T-helper 2 cell treated with Interferon-gamma antibody and Interleukin-4, amounts not matched to agents 100 ng/mL and 5 ng/mL, for 36 hours (primary cell): ENCODE measurements around the gene ZNF320. TPM values are rescaled to one million over a fixed set of nuclear protein-coding genes. Genes with fewer than 3 reads are reported as not detected.
"Not testable (repeated sequence)": the region's sequence is repeated elsewhere in the genome, so short reads cannot be mapped to it uniquely, and the experiment has no call there.

Experiments used
- intact Hi-C: fragments of 100-400 bp; cut with micrococcal nuclease; formaldehyde crosslinking; loops from one replicate; pipeline ENCODE4 v1.15.1; 2023
- total RNA-seq: library from RNA; stranded (reverse); gene quantifications from 2 replicates; pipeline ENCODE4 v1.2.3, GENCODE V29; 2022

ZNF320 gene
- total RNA-seq = 8.9 and 11.4 TPM in 2 replicates

GRCh38 chr19:52897138-52897935 lies at the start of gene ZNF320:
Gene ZNF320 (minus strand): TSS chr19:52897635. CDS start chr19:52890255, 7,380 bp downstream.
- intact Hi-C loops = loop anchor here (1.0 to 2.0 kb wide), 4 partner anchors 25 to 66 kb away; partner anchors contain the start of genes ZNF468 and ZNF888

GRCh38 chr19:52946322-52947310 lies 49.2 kb upstream of the ZNF320 start:
- intact Hi-C loops = no loop called here

- intact Hi-C loops = no loop called here
These were observed 48.4 kb upstream of the ZNF320 start for GRCh38 chr19:52945652-52946321.

DNA sequence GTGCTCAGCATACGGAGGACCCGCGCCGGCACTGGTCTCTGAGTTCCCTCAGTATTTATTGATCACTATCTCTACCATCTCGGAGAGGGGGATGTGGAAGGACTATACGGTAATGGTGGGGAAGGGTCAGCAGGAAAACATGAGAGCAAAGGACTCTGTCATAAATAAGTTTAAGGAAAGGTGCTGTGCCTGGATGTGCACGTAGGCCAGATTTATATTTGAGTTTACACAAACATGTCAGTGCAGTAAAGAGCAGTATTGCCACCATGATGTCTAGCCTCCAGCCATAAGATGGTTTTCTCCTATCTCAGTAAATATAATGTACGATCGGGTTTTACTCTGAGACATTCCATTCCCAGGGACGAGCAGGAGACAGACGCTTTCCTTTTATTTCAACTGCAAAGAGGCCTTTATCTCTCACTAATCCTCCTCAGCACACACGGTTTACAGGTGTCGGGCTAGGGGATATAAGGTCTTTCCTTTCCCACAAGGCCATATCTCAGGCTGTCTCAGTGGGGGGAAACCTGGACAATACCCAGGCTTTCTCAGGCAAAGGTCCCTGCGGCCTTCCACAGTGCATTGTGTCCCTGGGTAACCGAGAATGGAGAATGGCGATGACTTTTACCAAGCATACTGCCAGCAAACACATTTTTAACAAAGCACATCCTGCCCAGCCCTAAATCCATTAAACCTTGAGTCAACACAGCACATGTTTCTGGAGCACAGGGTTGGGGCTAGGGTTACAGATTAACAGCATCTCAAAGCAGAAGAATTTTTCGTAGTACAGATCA lies 47.5 kb upstream of the ZNF320 start:
- intact Hi-C loops = loop anchor here (5.0 kb wide), 2 partner anchors 308 to 418 kb away; partner anchors contain the start of genes ZNF808 and ZNF83

GRCh38 chr19:52943884-52944643 lies 46.6 kb upstream of the ZNF320 start:
- intact Hi-C loops = loop anchor here (2.0 to 5.0 kb wide), 5 partner anchors 21 to 417 kb away; partner anchors contain the start of genes ZNF320, ZNF468, ZNF808 and ZNF83

GRCh38 chr19:52943134-52943883 lies 45.9 kb upstream of the ZNF320 start:
- intact Hi-C loops = loop anchor here (2.0 to 5.0 kb wide), 5 partner anchors 21 to 416 kb away; partner anchors contain the start of genes ZNF320, ZNF468, ZNF808 and ZNF83

DNA sequence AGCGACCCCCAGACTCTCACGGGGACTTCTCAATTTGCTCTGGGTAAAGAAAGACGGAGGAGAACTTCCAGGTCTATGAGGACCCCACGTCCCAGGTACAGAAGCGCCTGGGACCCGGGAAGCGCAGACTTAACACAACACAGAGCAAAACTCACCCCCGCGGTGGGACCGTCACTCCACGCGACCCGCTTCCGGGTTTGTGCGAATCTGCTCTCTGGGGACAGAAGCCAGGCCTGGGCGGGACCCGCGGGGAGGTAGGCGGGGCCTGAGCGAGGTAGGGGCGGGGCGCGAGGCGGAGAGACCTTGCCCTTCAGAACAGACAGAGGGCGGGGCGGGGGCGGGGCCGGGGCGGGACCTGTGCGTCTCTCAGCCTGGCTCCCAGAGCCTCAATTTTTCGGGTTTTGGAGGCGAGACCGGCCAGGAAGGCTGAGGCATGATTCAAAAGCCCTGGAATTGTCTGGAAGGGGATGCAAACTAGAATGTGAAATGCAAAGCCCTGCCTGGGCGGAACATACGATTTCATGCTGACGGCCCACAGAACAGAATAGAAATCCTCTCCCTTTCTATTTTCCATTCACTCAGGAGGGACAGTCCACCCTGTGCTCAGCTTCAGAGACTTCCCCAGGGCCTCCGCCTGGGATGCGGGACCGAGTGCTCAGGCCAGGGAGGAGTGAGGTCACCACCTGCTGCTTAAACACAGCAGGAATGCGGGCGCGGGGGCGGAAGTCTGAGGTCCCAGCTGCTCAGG lies 45.1 kb upstream of the ZNF320 start:
- intact Hi-C loops = loop anchor here (1.0 to 5.0 kb wide), 8 partner anchors 20 to 415 kb away; partner anchors contain the start of genes ZNF160, ZNF320, ZNF468 and ZNF611

DNA sequence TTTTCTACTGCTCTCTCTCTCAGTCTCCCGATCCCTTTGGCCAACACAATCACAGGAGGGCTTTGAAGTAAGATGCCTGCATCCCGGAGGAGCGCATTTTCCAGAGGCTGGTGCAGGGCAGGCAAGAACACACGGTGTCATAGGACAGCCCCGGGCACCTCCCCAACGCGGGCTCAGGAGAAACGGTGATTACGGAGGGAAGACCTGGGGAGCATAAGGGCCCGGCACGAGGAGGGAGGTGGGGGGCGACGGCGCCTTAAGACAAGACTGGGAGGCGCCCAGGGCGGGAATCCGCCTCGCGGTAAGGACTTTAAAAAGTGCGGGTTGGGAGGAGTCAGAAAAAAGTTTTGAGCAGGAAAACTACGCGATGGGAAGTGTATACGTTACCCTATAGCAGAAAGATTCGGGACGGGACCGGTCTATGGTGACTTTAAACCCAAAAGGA lies 44.5 kb upstream of the ZNF320 start:
- intact Hi-C loops = loop anchor here (1.0 to 5.0 kb wide), 8 partner anchors 19 to 415 kb away; partner anchors contain the start of genes ZNF160, ZNF320, ZNF468 and ZNF611

- intact Hi-C loops = loop anchor here (5.0 kb wide), 2 partner anchors 304 to 414 kb away; partner anchors contain the start of genes ZNF808 and ZNF83
These were observed 44.1 kb upstream of the ZNF320 start for GRCh38 chr19:52941523-52941922.

DNA sequence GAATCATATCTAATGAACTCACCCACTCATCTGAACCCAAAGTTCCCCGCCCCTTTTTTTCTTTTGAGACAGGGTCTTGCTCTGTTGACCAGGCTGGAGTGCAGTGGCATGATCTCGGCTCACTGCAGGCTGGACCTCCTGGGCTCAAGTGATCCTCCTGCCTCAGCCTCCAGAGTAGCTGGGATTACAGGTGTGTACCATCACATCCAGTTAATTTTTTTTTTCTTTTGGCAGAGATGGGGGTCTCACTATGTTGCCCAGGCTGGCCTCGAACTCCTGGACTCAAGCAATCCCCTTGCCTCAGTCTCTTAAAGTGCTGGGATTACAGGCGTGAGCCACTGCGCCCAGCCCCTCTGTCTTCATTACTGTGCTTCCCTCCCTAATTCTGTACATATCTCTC lies 43.5 kb upstream of the ZNF320 start:
- intact Hi-C loops = loop anchor here (5.0 kb wide), 2 partner anchors 304 to 414 kb away; partner anchors contain the start of genes ZNF808 and ZNF83

- intact Hi-C loops = no loop called here
These were observed 41.3 kb upstream of the ZNF320 start for GRCh38 chr19:52938761-52939160.

GRCh38 chr19:52936954-52937325 lies 39.5 kb upstream of the ZNF320 start:
- intact Hi-C loops = no loop called here

GRCh38 chr19:52936151-52936953 lies 38.9 kb upstream of the ZNF320 start:
- intact Hi-C loops = no loop called here

DNA sequence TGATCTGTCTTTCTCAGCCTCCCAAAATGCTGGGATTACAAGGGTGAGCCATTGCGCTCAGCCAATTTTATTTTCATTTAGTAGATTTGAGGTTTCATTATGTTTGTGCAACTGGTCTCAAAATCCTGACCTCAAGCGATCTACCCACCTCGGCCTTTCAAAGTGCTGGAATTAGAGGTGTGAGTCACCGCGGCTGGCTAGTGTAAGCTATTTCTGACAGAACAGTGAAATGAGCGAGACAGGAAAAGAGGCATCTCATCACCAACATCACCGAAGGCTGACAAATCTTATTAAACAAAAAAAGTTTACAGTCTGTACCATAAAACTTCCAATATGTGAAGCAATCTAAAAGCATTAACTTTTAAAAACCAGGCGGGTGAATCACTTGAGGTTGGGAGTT lies 38.0 kb upstream of the ZNF320 start:
- intact Hi-C loops = no loop called here

DNA sequence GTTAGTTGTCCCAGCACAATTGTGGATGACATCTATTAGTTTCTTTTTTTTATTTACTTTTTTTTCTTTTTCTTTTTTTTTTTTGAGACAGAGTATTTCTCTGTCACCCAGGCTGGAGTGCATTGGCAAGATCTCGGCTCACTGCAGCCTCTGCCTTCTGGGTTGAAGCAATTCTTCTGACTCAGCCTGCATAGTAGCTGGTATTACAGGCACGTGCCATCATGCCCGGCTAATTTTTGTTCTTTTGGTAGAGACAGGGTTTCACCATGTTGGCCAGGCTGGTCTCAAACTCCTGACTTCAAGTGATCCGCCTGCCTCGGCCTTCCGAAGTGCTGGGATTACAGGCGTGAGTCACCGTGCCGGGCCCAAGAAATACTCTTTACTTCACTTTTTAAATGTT lies 27.2 kb upstream of the ZNF320 start:
- intact Hi-C loops = not testable (repeated sequence)

- intact Hi-C loops = loop anchor here (2.0 kb wide), 6 partner anchors 19 to 179 kb away; partner anchors contain the start of genes ZNF160, ZNF320, ZNF468 and ZNF816
These were observed 26.6 kb upstream of the ZNF320 start for GRCh38 chr19:52923778-52924593.
